ENCODE results near the gene SYNGR1.

The SYNGR1 gene

DNA sequence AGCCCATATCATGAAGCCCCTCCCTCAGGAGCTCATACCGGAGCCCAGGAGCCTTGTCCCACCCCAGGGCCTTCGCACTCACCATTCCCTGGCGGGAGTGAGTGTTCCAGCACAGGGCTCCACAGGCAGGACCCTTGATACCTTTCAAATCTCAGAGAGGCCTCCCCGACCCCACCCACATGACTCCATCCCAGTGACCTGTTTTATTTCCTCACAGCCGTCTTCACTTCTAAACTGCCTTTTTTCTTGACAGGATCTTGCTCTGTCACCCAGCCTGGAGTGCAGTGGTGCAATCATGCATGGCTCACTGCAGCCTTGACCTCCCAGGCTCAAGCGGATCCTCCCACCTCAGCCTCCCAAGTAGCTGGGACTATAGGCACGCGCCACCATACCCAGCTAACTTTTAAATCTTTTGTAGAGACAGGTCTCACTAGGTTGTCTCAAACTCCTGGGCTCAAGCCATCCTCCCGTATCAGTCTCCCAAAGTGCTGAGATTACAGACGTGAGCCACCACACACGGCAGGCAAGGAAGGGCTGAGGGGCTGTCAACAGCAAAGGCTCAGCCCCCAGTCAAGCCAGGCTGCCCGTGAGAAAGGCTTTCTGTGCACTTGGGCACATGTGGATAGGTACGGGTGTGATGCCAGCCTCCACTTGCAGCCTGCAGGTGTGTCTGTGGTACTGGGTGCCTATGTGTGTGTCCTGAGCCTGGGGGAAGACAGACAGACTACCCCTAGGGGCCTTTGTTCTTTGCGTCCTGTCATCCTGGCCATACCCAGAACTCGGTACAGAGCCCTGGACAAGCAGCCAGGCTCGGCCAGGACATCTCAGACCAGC, 39.7 kb upstream of the SYNGR1 start:
- POLR2A ChIA-PET = interaction anchor here (0.5 to 2.9 kb wide), 8 partner anchors 8 to 541 kb away, joined by 3 to 41 read pairs (median 4); partner anchors contain the start of genes ATF4 and RPL3
- TF ChIP-seq, protein P1, sequence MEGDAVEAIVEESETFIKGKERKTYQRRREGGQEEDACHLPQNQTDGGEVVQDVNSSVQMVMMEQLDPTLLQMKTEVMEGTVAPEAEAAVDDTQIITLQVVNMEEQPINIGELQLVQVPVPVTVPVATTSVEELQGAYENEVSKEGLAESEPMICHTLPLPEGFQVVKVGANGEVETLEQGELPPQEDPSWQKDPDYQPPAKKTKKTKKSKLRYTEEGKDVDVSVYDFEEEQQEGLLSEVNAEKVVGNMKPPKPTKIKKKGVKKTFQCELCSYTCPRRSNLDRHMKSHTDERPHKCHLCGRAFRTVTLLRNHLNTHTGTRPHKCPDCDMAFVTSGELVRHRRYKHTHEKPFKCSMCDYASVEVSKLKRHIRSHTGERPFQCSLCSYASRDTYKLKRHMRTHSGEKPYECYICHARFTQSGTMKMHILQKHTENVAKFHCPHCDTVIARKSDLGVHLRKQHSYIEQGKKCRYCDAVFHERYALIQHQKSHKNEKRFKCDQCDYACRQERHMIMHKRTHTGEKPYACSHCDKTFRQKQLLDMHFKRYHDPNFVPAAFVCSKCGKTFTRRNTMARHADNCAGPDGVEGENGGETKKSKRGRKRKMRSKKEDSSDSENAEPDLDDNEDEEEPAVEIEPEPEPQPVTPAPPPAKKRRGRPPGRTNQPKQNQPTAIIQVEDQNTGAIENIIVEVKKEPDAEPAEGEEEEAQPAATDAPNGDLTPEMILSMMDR (IDR thresholded peaks at IDR 0.05; ENCODE audit: control extremely low read depth, extremely low read depth, low read depth, missing control alignments) = no peak
- CTCF ChIA-PET = interaction anchor here (0.7 to 4.7 kb wide), 17 partner anchors 9 to 441 kb away, joined by 3 to 84 read pairs (median 4); partner anchors contain the start of gene RPL3
- no peak for DNase-seq (ENCODE audit: extremely low spot score)

DNA sequence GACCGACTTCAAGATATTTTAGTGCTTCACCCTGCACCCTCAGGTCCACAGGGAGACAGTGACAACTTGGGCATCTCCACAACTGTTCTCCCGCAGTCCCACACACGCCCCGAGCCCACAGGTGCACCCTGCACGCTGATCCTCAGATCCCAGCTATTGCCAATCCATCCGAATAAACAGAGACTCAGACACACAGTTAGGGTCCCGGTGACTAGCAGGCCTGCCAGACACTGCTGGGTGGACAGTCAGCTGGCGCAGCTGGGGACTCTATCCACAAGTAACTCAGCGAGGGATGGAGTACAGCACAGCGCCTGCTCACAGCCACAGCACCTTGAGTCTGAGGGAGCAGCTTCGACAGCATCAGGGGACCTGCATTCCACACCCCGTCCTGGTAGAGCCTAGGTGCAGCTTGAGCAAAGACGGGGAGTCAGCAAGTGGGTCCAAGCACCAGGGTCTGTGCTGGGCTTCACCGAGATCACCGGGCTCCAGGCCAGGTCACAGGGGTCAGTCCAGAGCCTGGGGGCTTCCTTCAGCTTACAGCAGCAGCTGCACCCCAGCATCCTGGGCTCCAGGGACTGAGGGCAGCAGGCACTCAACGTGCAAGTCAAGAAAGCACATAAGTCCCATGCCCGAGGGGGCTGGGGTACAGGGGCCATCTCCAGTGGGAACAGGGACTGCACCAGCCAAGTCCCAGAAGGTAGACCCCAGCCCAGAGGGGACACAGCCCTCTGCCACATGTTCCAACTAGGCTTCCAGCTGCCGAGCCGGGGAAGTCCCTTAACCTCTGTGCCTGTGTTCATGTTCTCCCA, 38.0 kb upstream of the SYNGR1 start:
- DNase-seq (ENCODE audit: extremely low spot score) = no peak
- TF ChIP-seq, protein P1 (IDR thresholded peaks at IDR 0.05; ENCODE audit: control extremely low read depth, extremely low read depth, low read depth, missing control alignments) = no peak
- ChIA-PET POLR2A (interaction anchor here (0.6 to 2.9 kb wide), 9 partner anchors 7 to 713 kb away, joined by 3 to 41 read pairs (median 4); partner anchors contain the start of genes CBX7 and RPL3), CTCF (interaction anchor here (0.6 to 4.7 kb wide), 23 partner anchors 8 to 554 kb away, joined by 3 to 84 read pairs (median 4); partner anchors contain the start of gene RPL3)

DNA sequence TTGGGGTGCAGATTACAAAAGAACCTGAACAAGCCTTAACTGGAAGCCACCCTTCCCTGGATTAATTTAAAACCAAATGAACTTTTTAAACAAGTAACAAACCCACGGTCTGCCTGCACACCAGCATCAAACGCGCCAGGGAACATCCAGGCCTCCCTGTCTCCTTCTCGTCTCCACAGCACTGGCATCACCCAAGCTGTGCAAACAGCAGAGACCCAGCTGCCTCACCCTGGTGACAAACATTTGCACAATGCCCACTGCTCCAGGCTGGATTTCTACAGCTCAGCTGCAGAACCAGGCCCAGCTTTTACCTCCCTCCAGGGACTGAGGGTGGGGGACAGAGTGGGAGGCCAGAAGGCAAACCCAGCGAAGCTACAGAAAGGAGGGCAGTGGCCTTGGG, 37.4 kb upstream of the SYNGR1 start:
- TF ChIP-seq, protein P1 (IDR thresholded peaks at IDR 0.05; ENCODE audit: control extremely low read depth, extremely low read depth, low read depth, missing control alignments) = no peak
- POLR2A ChIA-PET = interaction anchor here (0.6 to 1.1 kb wide), 5 partner anchors 32 to 160 kb away, joined by 3 read pairs; partner anchors contain the start of gene CBX7

DNA sequence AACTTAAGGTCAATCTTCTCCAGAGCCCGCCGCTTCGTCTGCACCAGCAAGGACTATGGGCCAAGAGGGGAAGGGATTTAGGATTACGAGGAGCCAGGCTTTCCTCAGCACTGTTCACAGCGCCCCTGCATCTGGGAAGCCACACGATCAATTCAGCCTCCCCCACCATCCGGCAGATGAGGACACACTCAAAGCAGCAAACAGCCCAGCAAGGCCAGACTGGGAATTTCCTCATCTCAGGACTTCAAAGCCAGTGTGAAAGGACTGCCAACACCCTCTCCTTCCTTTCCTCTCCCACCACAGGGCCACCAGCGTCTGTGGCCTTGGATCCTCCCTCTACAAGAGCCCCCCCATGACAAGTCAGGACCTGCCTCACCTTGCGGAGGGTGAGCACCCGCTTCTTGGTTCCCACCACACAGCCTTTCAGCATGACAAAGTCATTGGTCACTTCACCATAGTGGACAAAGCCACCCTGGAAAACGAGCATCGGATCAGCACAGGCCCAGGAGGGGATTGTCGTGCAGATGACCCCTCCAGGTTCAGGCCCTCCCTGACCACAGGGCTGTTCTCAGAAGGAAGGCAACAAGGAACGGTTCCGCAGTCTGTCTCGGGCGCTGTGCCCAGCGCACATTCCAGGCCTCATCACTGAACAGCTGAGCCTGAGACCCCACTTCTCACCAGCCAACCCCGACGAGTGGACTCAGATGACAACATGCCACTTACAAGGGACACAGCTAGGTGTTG, 36.4 kb upstream of the SYNGR1 start:
- ChIA-PET CTCF (interaction anchor here (1.2 to 7.2 kb wide), 4 partner anchors 9 to 216 kb away, joined by 5 to 106 read pairs (median 46); no protein-coding TSS in a partner anchor), POLR2A (interaction anchor here (1.0 to 1.1 kb wide), 2 partner anchors 33 to 145 kb away, joined by 3 read pairs; no protein-coding TSS in a partner anchor)
- DNase-seq (ENCODE audit: extremely low spot score) = no peak
- TF ChIP-seq, protein P1 (IDR thresholded peaks at IDR 0.05; ENCODE audit: control extremely low read depth, extremely low read depth, low read depth, missing control alignments) = no peak

More for the DNA sequence above, 37.4 kb upstream of the SYNGR1 start:
- no peak for DNase-seq (ENCODE audit: extremely low spot score)
- CTCF ChIA-PET = interaction anchor here (1.1 to 4.7 kb wide), 5 partner anchors 8 to 544 kb away, joined by 3 to 84 read pairs (median 6); no protein-coding TSS in a partner anchor

DNA sequence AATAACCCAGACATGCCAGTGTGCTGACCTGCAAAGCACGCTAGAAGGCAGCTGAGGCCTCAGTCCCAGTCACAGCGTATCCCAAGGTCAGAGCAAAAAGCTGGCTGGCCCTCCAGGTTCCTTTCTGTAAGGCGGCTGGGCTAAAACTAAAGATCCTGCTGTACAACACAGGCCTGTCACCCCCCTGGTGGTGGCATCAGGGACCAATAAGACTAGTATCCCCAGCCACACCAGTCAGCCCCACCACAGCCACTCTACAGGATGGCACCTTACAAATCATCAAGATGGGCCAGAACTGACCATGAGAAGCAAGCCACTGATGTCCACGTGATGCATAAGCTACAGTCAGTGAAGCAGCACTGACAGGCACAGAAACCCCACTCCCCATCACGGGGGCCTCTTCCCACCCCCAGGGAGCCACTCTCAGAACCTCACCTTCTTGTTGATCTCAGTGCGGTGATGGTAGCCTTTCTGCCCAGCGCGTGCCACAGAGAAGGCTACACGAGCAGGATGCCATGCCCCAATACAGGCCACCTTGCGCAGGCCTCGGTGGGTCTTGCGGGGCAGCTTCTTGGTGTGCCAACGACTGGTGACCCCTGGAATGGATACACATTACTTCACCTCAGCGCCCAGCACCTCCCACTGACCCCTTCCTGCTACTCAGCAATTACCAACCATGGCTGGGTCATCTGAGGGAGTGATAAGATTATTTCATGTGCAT, 35.4 kb upstream of the SYNGR1 start:
- POLR2A ChIA-PET = interaction anchor here (0.6 to 6.4 kb wide), 5 partner anchors 9 to 241 kb away, joined by 3 to 69 read pairs (median 3); no protein-coding TSS in a partner anchor
- DNase-seq (ENCODE audit: extremely low spot score) = no peak
- TF ChIP-seq, protein P1 (IDR thresholded peaks at IDR 0.05; ENCODE audit: control extremely low read depth, extremely low read depth, low read depth, missing control alignments) = no peak
- CTCF ChIA-PET = interaction anchor here (1.0 to 7.2 kb wide), 8 partner anchors 10 to 545 kb away, joined by 3 to 106 read pairs (median 4); no protein-coding TSS in a partner anchor

All from GM10248 (cell line).